Islet precursor cell (in vitro differentiated cells): ENCODE results near the gene GRWD1.

ENCODE experiments used
- DNase-seq: peaks from one replicate; pipeline ENCODE4 v3.0.0-alpha.2; 2018

Gene GRWD1

GRCh38 chr19:48445606-48446481 lies at the start of gene GRWD1:
Gene GRWD1, plus strand, starts transcription at chr19:48445983. Its CDS starts 23 bp downstream, at chr19:48446006.
- DNase-seq: peak; percentile 98

- no peak for DNase-seq
Observed at GRCh38 chr19:48396016-48396823, 49.6 kb upstream of the GRWD1 start.

- no peak for DNase-seq
Observed at GRCh38 chr19:48396824-48397176, 49.0 kb upstream of the GRWD1 start.

- DNase-seq: no peak
Observed at GRCh38 chr19:48397263-48398101, 48.3 kb upstream of the GRWD1 start.

- DNase-seq: no peak
Observed at GRCh38 chr19:48398102-48398374, 47.7 kb upstream of the GRWD1 start.

- peak; percentile 94 for DNase-seq
Observed at GRCh38 chr19:48398375-48399235, 47.2 kb upstream of the GRWD1 start.

GRCh38 chr19:48400018-48400742 lies 45.6 kb upstream of the GRWD1 start:
- DNase-seq: peak; percentile 90

- DNase-seq: no peak
Observed at GRCh38 chr19:48401287-48401686, 44.5 kb upstream of the GRWD1 start.

- peak; percentile 86 for DNase-seq
Observed at GRCh38 chr19:48403606-48404005, 42.2 kb upstream of the GRWD1 start.

GRCh38 chr19:48405010-48405659 lies 40.6 kb upstream of the GRWD1 start:
- DNase-seq: no peak

- peak; percentile 54 for DNase-seq
Observed at GRCh38 chr19:48405850-48406249, 39.9 kb upstream of the GRWD1 start.

- peak; percentile 89 for DNase-seq
Observed at GRCh38 chr19:48413879-48414587, 31.8 kb upstream of the GRWD1 start.

- DNase-seq: peak; percentile 92
Observed at GRCh38 chr19:48415395-48415794, 30.4 kb upstream of the GRWD1 start.

GRCh38 chr19:48415806-48416221 lies 30.0 kb upstream of the GRWD1 start:
- DNase-seq: no peak

- no peak for DNase-seq
Observed at GRCh38 chr19:48417421-48417820, 28.4 kb upstream of the GRWD1 start.

GRCh38 chr19:48418317-48419064 lies 27.3 kb upstream of the GRWD1 start:
- DNase-seq: peak; percentile 86

- DNase-seq: peak; percentile 75
Observed at GRCh38 chr19:48419158-48419920, 26.4 kb upstream of the GRWD1 start.

- DNase-seq: no peak
Observed at GRCh38 chr19:48421548-48421947, 24.2 kb upstream of the GRWD1 start.
